SK-N-SH treated with all-trans-retinoic acid at 6 μM for 48 hours (cell line): ENCODE results near the gene OR2J2.

Source experiments
- BACH2 ChIP-seq: fragments of 250-450 bp; sonication (Bioruptor Pico); IDR thresholded peaks from 2 replicates; pipeline ENCODE4 v1.9.0; 2021; ENCODE audit warnings: mild to moderate bottlenecking, borderline replicate concordance
- ESRRG ChIP-seq: fragments of 250-450 bp; sonication (Bioruptor Pico); IDR thresholded peaks from 2 replicates; pipeline ENCODE4 v1.6.1; 2021; ENCODE audit warnings: mild to moderate bottlenecking
- ISL1 ChIP-seq: fragments of 250-450 bp; sonication (Bioruptor Pico); IDR thresholded peaks from 2 replicates; pipeline ENCODE4 v2.1.2; 2022; ENCODE audit warnings: mild to moderate bottlenecking, moderate library complexity
- OSR1 ChIP-seq: fragments of 250-450 bp; sonication (Bioruptor Pico); IDR thresholded peaks from 2 replicates; pipeline ENCODE4 v1.8.0; 2022; ENCODE audit warnings: moderate library complexity, mild to moderate bottlenecking, inconsistent platforms
- RARB ChIP-seq: fragments of 250-450 bp; sonication (Bioruptor Pico); IDR thresholded peaks from 2 replicates; pipeline ENCODE4 v1.8.0; 2021; ENCODE audit warnings: mild to moderate bottlenecking, moderate library complexity
- TCF4 ChIP-seq: fragments of 250-450 bp; sonication (Bioruptor Pico); IDR thresholded peaks from 2 replicates; pipeline ENCODE4 v1.8.0; 2021; ENCODE audit warnings: mild to moderate bottlenecking, moderate library complexity, borderline replicate concordance
- TOX ChIP-seq: fragments of 250-450 bp; sonication (Bioruptor Pico); IDR thresholded peaks from 2 replicates; pipeline ENCODE4 v1.8.0; 2021; ENCODE audit warnings: mild to moderate bottlenecking, moderate library complexity, borderline replicate concordance
- ZFP3 ChIP-seq: fragments of 250-450 bp; sonication (Bioruptor Pico); IDR thresholded peaks from 2 replicates; pipeline ENCODE4 v1.5.0; 2020; ENCODE audit warnings: mild to moderate bottlenecking, moderate library complexity
- ZNF70 ChIP-seq: fragments of 450-650 bp; formaldehyde crosslinking; IDR thresholded peaks from 2 replicates; pipeline ENCODE4 v1.5.0; 2020; ENCODE audit warnings: mild to moderate bottlenecking, moderate library complexity
- ZNF8 ChIP-seq: fragments of 450-650 bp; formaldehyde crosslinking; IDR thresholded peaks from 2 replicates; pipeline ENCODE4 v1.5.0; 2020; ENCODE audit warnings: mild to moderate bottlenecking, moderate library complexity
- TF ChIP-seq, protein P1 (sequence below): fragments of 250-450 bp; sonication (Bioruptor Pico); IDR thresholded peaks from 2 replicates; pipeline ENCODE4 v1.8.0; 2020; ENCODE audit warnings: mild to moderate bottlenecking, moderate library complexity, borderline replicate concordance
- TF ChIP-seq, protein P2 (sequence below): fragments of 250-450 bp; sonication (Bioruptor Pico); IDR thresholded peaks from 2 replicates; pipeline ENCODE4 v1.5.1; 2021; ENCODE audit warnings: mild to moderate bottlenecking, moderate library complexity
- TF ChIP-seq, protein P3 (sequence below): fragments of 250-450 bp; sonication (Bioruptor Pico); IDR thresholded peaks from 2 replicates; pipeline ENCODE4 v1.5.1; 2020; ENCODE audit warnings: low read depth, mild to moderate bottlenecking, moderate library complexity

DNA sequence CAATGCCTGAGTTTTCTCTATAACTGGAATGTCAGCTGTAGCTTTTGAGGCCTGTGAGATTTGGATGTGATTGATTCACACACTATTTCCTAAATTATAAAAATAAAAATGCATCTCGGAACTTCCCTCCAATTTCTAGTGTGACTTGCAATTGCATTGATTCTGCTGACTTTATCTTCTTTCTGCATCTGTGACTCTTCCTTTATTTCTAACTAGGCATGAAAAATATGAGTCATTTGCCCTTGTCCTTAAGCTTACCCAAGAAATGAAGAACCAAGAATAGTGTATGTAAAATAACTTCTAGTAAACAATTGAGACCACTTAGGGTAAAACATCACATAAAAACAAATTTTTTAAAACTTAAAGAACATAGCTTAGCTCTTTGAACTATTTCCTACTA is 12.9 kb downstream of the OR2J2 start:
- TF ChIP-seq, protein P1, sequence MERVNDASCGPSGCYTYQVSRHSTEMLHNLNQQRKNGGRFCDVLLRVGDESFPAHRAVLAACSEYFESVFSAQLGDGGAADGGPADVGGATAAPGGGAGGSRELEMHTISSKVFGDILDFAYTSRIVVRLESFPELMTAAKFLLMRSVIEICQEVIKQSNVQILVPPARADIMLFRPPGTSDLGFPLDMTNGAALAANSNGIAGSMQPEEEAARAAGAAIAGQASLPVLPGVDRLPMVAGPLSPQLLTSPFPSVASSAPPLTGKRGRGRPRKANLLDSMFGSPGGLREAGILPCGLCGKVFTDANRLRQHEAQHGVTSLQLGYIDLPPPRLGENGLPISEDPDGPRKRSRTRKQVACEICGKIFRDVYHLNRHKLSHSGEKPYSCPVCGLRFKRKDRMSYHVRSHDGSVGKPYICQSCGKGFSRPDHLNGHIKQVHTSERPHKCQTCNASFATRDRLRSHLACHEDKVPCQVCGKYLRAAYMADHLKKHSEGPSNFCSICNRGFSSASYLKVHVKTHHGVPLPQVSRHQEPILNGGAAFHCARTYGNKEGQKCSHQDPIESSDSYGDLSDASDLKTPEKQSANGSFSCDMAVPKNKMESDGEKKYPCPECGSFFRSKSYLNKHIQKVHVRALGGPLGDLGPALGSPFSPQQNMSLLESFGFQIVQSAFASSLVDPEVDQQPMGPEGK (CRISPR knock-in tag): no peak
- TF ChIP-seq ZFP3 (CRISPR knock-in tag) (no peak), RARB (CRISPR knock-in tag) (no peak), ISL1 (CRISPR knock-in tag) (no peak), TCF4 (CRISPR knock-in tag) (no peak), ZNF70 (CRISPR knock-in tag) (no peak), ZNF8 (CRISPR knock-in tag) (no peak), OSR1 (CRISPR knock-in tag) (no peak), ESRRG (CRISPR knock-in tag) (no peak), BACH2 (CRISPR knock-in tag) (no peak), TOX (CRISPR knock-in tag) (no peak)
- TF ChIP-seq, protein P2, sequence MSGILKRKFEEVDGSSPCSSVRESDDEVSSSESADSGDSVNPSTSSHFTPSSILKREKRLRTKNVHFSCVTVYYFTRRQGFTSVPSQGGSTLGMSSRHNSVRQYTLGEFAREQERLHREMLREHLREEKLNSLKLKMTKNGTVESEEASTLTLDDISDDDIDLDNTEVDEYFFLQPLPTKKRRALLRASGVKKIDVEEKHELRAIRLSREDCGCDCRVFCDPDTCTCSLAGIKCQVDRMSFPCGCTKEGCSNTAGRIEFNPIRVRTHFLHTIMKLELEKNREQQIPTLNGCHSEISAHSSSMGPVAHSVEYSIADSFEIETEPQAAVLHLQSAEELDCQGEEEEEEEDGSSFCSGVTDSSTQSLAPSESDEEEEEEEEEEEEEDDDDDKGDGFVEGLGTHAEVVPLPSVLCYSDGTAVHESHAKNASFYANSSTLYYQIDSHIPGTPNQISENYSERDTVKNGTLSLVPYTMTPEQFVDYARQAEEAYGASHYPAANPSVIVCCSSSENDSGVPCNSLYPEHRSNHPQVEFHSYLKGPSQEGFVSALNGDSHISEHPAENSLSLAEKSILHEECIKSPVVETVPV (CRISPR knock-in tag): no peak
- TF ChIP-seq, protein P3, sequence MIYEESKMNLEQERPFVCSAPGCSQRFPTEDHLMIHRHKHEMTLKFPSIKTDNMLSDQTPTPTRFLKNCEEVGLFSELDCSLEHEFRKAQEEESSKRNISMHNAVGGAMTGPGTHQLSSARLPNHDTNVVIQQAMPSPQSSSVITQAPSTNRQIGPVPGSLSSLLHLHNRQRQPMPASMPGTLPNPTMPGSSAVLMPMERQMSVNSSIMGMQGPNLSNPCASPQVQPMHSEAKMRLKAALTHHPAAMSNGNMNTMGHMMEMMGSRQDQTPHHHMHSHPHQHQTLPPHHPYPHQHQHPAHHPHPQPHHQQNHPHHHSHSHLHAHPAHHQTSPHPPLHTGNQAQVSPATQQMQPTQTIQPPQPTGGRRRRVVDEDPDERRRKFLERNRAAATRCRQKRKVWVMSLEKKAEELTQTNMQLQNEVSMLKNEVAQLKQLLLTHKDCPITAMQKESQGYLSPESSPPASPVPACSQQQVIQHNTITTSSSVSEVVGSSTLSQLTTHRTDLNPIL: no peak
